Stomach (tissue), 9 donors: ENCODE measurements around the gene GLP2R. TPM values are rescaled to one million over a fixed set of nuclear protein-coding genes. Genes with fewer than 3 reads are reported as not detected.

Source experiments
- DNase-seq, 2 donors: peaks; one replicate each; pipeline versions ENCODE4 v3.0.0 to v3.0.0-alpha.2; 2013 to 2019
- H3K27ac ChIP-seq, 5 donors: fragments of 200-600 bp in 4 of 5; sonication (generic) in 4 of 5; one replicate each; pipeline ENCODE4 v1.5.1; 2013 to 2019; ENCODE audit warnings: mild to moderate bottlenecking in 1 of 5, moderate library complexity in 1 of 5
- H3K27me3 ChIP-seq, 3 donors: fragments of 200-600 bp; sonication (generic); one replicate each; pipeline ENCODE4 v1.5.1; 2017 to 2019; ENCODE audit warnings: mixed run types in 1 of 3
- H3K36me3 ChIP-seq, 4 donors: fragments of 200-600 bp; sonication (generic); 1 replicate in 3 of 4; 2 replicates in 1 of 4; pipeline ENCODE4 v1.5.1; 2016 to 2019
- H3K4me1 ChIP-seq, 4 donors: fragments of 200-600 bp; sonication (generic); one replicate each; pipeline ENCODE4 v1.5.1; 2016 to 2019
- H3K4me3 ChIP-seq, 4 donors: fragments of 200-600 bp; sonication (generic) in 3 of 4; one replicate each; pipeline ENCODE4 v1.5.1; 2016 to 2019; ENCODE audit warnings: mild to moderate bottlenecking in 1 of 4
- H3K9me3 ChIP-seq, 4 donors: fragments of 200-600 bp; sonication (generic); one replicate each; pipeline ENCODE4 v1.5.1; 2016 to 2019
- EP300 ChIP-seq: sonication (generic); formaldehyde crosslinking; IDR thresholded peaks from one replicate; pipeline ENCODE4 v1.6.1; 2017; ENCODE audit warnings: antibody characterized with exemption
- POLR2A ChIP-seq, 4 donors: fragments of 450-650 bp; IDR thresholded peaks; one replicate each; pipeline ENCODE4 v1.6.1; 2016; ENCODE audit warnings: antibody characterized with exemption in 4 of 4, control low read depth in 2 of 4, mild to moderate bottlenecking in 1 of 4, moderate library complexity in 1 of 4
- POLR2AphosphoS5 ChIP-seq, 3 donors: sonication (generic); formaldehyde crosslinking; IDR thresholded peaks; one replicate each; pipeline ENCODE4 v1.6.1; 2016; ENCODE audit warnings: antibody characterized with exemption in 3 of 3
- WGBS, 5 donors: extraction: QIAGEN DNeasy Blood & Tissue Kit in 3 of 5; methylation state at CpG; one replicate each; pipeline versions ENCODE4 v1.1.5 to v1.1.7; 2013 to 2018; 5-methylcytosine and 5-hydroxymethylcytosine counted together
- intact Hi-C: fragments of 100-400 bp; cut with DNase I; formaldehyde crosslinking; loops from one replicate; pipeline ENCODE4 v1.15.1; 2023; ENCODE audit warnings: low total_unique reads
- polyA plus RNA-seq, 3 donors: library from polyadenylated mRNA; stranded (reverse); fragments of 200-250 nt; gene quantifications; one replicate each; pipeline ENCODE4 v1.2.3, GENCODE V29; 2013
- total RNA-seq, 5 donors: library from RNA; depleted of rRNA; stranded (reverse); fragments of >200 nt; gene quantifications; one replicate each; pipeline versions ENCODE4 v1.1.0 to v1.2.3, GENCODE V29; 2014 to 2016
- TF ChIP-seq, protein P1 (sequence below), 7 experiments: fragments of 450-650 bp in 4 of 7; fragments of 200-600 bp in 3 of 7; sonication (generic) in 3 of 7; IDR thresholded peaks; one replicate each; pipeline ENCODE4 v1.5.1; 2016 to 2019; ENCODE audit warnings: antibody characterized with exemption in 7 of 7, control low read depth in 2 of 7, mild to moderate bottlenecking in 1 of 7
- donor health status: healthy with polysubstance abuse.
- donor health status: Bipolar disorder and iron deficiency.
- donor health status: healthy.

Gene GLP2R
- total and polyA plus RNA-seq, 8 donors, result 0.40 to 15.4 (median 5.8) TPM

DNA sequence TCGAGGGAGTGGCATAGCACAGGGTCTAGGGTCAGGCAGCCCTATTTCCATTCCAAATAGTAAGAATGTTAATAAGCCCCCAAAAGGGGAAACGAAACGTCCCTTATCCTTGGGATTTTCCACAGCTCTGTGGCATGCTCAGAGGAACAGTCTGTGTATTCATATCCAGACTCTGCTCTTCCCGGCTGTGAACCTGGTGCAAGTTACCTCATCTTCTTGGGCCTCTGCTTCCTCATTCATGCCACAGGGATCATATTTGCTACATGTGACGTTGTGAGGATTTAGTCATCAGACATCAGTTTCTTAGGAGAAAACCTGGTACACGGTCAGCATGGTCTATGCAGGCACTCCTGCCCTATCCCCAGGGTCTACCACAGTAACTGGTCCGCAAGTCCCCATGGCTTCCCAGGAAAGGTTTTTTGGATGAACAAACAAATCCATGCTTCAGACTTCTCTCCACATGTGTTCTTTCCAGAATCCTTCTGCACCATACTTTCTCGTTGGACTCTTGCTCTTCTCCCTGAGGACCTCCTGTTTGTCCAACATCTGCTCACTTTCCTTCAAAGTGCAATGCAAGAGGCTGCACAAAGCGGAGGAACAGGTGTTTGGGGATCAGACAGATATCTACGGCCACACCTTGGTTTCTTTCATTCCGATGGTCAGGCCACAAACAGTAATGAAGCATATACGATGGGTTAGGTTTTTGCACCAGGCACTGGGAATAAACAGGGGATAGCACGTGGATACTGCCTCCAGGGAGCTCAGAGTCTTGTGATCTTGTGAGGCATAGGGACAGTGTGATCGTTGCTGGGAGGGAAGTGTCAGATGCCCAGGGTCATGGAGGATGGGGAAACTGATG, 17.7 kb downstream of the GLP2R start:
- Histone ChIP-seq H3K4me1 (peaks cover 5 to 35% (median 15%) of the 10 kb centered on the region in 4 donors), H3K36me3 (no peaks in the 10 kb centered on the region), H3K27ac (peak overlapping the region in 4 of 5 donors; percentile 69 to 86 (median 84)), H3K9me3 (no peaks in the 10 kb centered on the region), H3K27me3 (no peaks in the 10 kb centered on the region), H3K4me3 (no peak overlapping the region)
- TF ChIP-seq POLR2AphosphoS5 (IDR thresholded peaks at IDR 0.05) (peak in 1 of 3 donors; percentile 26), EP300 (no peak)
- intact Hi-C loops, result no loop called here
- WGBS, 5 donors, result 69 to 77% (median 72%) methylated on average over 14 of the region's 14 CpGs
- DNase-seq, result no peak

- Histone ChIP-seq H3K9me3 (no peaks in the 10 kb centered on the region), H3K27me3 (no peaks in the 10 kb centered on the region), H3K4me1 (peaks cover 0 to 28% (median 15%) of the 10 kb centered on the region in 4 donors), H3K4me3 (no peak overlapping the region), H3K36me3 (no peaks in the 10 kb centered on the region), H3K27ac (no peak overlapping the region)
- intact Hi-C loops, result no loop called here
- no peak for DNase-seq
- TF ChIP-seq, protein P1, sequence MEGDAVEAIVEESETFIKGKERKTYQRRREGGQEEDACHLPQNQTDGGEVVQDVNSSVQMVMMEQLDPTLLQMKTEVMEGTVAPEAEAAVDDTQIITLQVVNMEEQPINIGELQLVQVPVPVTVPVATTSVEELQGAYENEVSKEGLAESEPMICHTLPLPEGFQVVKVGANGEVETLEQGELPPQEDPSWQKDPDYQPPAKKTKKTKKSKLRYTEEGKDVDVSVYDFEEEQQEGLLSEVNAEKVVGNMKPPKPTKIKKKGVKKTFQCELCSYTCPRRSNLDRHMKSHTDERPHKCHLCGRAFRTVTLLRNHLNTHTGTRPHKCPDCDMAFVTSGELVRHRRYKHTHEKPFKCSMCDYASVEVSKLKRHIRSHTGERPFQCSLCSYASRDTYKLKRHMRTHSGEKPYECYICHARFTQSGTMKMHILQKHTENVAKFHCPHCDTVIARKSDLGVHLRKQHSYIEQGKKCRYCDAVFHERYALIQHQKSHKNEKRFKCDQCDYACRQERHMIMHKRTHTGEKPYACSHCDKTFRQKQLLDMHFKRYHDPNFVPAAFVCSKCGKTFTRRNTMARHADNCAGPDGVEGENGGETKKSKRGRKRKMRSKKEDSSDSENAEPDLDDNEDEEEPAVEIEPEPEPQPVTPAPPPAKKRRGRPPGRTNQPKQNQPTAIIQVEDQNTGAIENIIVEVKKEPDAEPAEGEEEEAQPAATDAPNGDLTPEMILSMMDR (IDR thresholded peaks at IDR 0.05), result no peak
- TF ChIP-seq POLR2A (IDR thresholded peaks at IDR 0.05), result no peak
- TF ChIP-seq EP300, result no peak
- no peak for TF ChIP-seq POLR2AphosphoS5 (IDR thresholded peaks at IDR 0.05)
- WGBS, 5 donors, result 79 to 90% (median 87%) methylated on average over 8 of the region's 8 CpGs
Observed at GRCh38 chr17:9844153-9844552, 18.4 kb downstream of the GLP2R start.

GRCh38 chr17:9845306-9845705, 19.6 kb downstream of the GLP2R start:
- Histone ChIP-seq H3K27ac (no peak overlapping the region), H3K9me3 (no peaks in the 10 kb centered on the region), H3K4me3 (no peak overlapping the region), H3K4me1 (peaks cover 0 to 22% (median 15%) of the 10 kb centered on the region in 4 donors), H3K36me3 (no peaks in the 10 kb centered on the region), H3K27me3 (no peaks in the 10 kb centered on the region)
- 82 to 89% (median 87%) methylated on average over 4 of the region's 4 CpGs for WGBS, 5 donors
- TF ChIP-seq POLR2A (IDR thresholded peaks at IDR 0.05), result no peak
- no peak for TF ChIP-seq POLR2AphosphoS5 (IDR thresholded peaks at IDR 0.05)
- TF ChIP-seq EP300, result no peak
- TF ChIP-seq, protein P1 (IDR thresholded peaks at IDR 0.05), result no peak
- no peak for DNase-seq
- intact Hi-C loops, result no loop called here

DNA sequence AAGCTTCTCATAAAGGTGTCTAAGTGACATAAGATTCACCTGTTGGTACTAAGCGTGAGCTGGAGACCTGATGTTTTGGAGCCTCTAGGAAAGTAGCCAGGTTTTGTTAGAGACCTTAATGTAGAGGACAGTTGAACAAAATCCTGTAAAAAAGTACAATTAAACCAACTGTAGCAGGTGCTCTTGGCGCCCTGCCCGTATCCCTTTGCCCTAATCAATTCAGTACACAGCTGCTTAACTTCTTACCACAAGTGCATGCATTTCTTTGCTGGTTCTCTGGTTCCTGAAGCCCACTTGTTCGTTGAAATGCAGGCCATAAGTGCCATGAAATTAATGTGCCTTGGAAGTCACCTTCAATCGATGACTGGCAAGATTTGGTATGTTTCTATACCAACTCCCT, 24.4 kb downstream of the GLP2R start:
- no peaks in the 10 kb centered on the region for H3K9me3 ChIP-seq

More for the DNA sequence above, 24.4 kb downstream of the GLP2R start:
- Histone ChIP-seq H3K27me3 (no peaks in the 10 kb centered on the region), H3K4me3 (no peak overlapping the region), H3K36me3 (no peaks in the 10 kb centered on the region), H3K4me1 (no peaks in the 10 kb centered on the region), H3K27ac (no peak overlapping the region)
- DNase-seq, result no peak
- intact Hi-C loops, result no loop called here
- TF ChIP-seq, protein P1 (IDR thresholded peaks at IDR 0.05), result no peak
- TF ChIP-seq EP300, result no peak
- no peak for TF ChIP-seq POLR2A (IDR thresholded peaks at IDR 0.05)
- no peak for TF ChIP-seq POLR2AphosphoS5 (IDR thresholded peaks at IDR 0.05)
- 81 to 85% (median 84%) methylated on average over 5 of the region's 5 CpGs for WGBS, 5 donors
